BLaER1 (cell line): Measurements from ENCODE around the gene GPR63.

Source experiments
- H3K27ac ChIP-seq: shearing (Covaris generic); formaldehyde crosslinking; 2 replicates; pipeline ENCODE4 v1.8.1; 2022
- H3K27me3 ChIP-seq: shearing (Covaris generic); formaldehyde crosslinking; 2 replicates; pipeline ENCODE4 v1.8.1; 2022
- H3K36me3 ChIP-seq: shearing (Covaris generic); formaldehyde crosslinking; 2 replicates; pipeline ENCODE4 v1.8.1; 2022
- H3K4me1 ChIP-seq: shearing (Covaris generic); formaldehyde crosslinking; 2 replicates; pipeline ENCODE4 v1.8.1; 2022
- H3K4me2 ChIP-seq: shearing (Covaris generic); formaldehyde crosslinking; 2 replicates; pipeline ENCODE4 v1.8.1; 2022
- H3K4me3 ChIP-seq: shearing (Covaris generic); formaldehyde crosslinking; 2 replicates; pipeline ENCODE4 v1.8.1; 2022
- H3K9ac ChIP-seq: shearing (Covaris generic); formaldehyde crosslinking; 2 replicates; pipeline ENCODE4 v1.8.1; 2022
- H3K9me3 ChIP-seq: shearing (Covaris generic); formaldehyde crosslinking; 2 replicates; pipeline ENCODE4 v1.8.1; 2022
- H4K20me1 ChIP-seq: shearing (Covaris generic); formaldehyde crosslinking; 2 replicates; pipeline ENCODE4 v1.8.1; 2022
- Cebpa-rat ChIP-seq: shearing (Covaris generic); IDR thresholded peaks from 2 replicates; pipeline ENCODE4 v1.8.1; 2022

The GPR63 gene

DNA sequence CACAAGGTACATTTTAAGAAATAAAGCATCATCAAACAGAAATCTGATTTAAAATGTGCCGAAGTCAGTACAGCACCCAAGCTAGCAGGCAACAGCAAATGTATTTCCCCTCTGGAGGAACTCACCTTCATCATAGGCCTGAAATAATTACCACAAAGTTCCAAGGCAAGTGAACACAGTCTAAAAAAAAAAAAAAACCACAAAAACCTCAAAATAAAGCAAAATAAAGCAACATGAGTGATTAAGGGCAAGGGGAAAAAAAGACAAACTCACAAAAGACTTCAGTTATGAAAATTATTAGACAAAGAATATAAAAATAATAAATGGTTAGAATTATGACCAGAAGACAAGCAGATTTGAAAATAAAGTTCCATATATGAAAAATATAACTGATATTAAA lies 10.4 kb downstream of the GPR63 start:
- H3K4me3 ChIP-seq: no peak overlapping the region
- TF ChIP-seq Cebpa-rat: no peak
- peaks cover 29% of the 10 kb centered on the region; the same call in 1 of the 2 replicates for H3K36me3 ChIP-seq
- peaks cover 8% of the 10 kb centered on the region for H3K4me1 ChIP-seq
- no peaks in the 10 kb centered on the region for H3K9me3 ChIP-seq
- H3K27me3 ChIP-seq: no peaks in the 10 kb centered on the region
- H3K4me2 ChIP-seq: peak overlapping the region; percentile 7; the same call in 1 of the 2 replicates
- H3K9ac ChIP-seq: no peak overlapping the region
- no peaks in the 10 kb centered on the region for H4K20me1 ChIP-seq
- H3K27ac ChIP-seq: no peak overlapping the region

DNA sequence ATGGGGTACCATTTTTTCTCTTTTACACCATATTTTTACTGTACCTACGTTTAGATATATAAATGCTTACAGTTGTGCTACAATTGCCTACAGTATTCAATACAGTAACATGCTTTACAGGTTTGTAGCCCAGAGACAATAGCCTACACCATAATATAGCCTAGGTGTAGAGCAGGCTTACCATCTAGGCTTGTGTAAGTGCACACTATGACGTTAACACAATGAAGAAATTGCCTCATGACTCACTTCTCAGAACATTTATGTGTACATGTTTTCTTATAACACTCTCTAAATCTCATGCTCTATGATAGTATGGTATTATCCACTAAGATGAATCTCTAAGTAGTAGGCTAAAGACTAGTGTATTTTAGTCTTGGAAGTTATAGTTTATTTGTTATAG lies 13.5 kb downstream of the GPR63 start:
- H3K9me3 ChIP-seq: peaks cover 8% of the 10 kb centered on the region; the same call in 1 of the 2 replicates
- peaks cover 8% of the 10 kb centered on the region for H3K4me1 ChIP-seq
- H3K27me3 ChIP-seq: no peaks in the 10 kb centered on the region
- no peak overlapping the region for H3K4me2 ChIP-seq
- H3K9ac ChIP-seq: no peak overlapping the region
- no peak overlapping the region for H3K27ac ChIP-seq
- no peaks in the 10 kb centered on the region for H4K20me1 ChIP-seq
- H3K4me3 ChIP-seq: no peak overlapping the region
- TF ChIP-seq Cebpa-rat: no peak
- peaks cover 14% of the 10 kb centered on the region; the same call in 1 of the 2 replicates for H3K36me3 ChIP-seq

DNA sequence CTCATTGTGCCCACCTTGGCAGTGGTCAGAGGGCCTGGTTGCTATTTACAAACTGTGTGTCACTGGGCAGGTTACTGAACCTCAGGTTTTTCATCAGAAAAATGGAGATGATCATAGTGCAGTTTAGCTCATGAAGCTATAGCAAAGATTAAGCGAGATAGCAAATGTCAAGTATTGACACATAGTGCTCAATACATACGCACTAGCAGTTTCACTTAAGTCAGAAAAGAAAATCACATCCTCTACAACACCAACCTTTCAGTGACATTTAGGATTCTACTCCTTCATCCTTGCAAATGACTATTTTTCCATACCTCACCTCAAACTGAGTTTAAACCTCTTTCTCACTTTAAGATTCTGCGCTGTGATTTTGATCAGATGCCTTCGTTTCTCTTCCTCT lies 16.2 kb downstream of the GPR63 start:
- H3K36me3 ChIP-seq: peaks cover 10% of the 10 kb centered on the region; the same call in 1 of the 2 replicates
- H3K4me2 ChIP-seq: no peak overlapping the region
- no peak overlapping the region for H3K4me3 ChIP-seq
- no peak overlapping the region for H3K27ac ChIP-seq
- no peak overlapping the region for H3K9ac ChIP-seq
- no peaks in the 10 kb centered on the region for H4K20me1 ChIP-seq
- H3K27me3 ChIP-seq: no peaks in the 10 kb centered on the region
- H3K9me3 ChIP-seq: peaks cover 8% of the 10 kb centered on the region; the same call in 1 of the 2 replicates
- no peak for TF ChIP-seq Cebpa-rat
- no peaks in the 10 kb centered on the region for H3K4me1 ChIP-seq

DNA sequence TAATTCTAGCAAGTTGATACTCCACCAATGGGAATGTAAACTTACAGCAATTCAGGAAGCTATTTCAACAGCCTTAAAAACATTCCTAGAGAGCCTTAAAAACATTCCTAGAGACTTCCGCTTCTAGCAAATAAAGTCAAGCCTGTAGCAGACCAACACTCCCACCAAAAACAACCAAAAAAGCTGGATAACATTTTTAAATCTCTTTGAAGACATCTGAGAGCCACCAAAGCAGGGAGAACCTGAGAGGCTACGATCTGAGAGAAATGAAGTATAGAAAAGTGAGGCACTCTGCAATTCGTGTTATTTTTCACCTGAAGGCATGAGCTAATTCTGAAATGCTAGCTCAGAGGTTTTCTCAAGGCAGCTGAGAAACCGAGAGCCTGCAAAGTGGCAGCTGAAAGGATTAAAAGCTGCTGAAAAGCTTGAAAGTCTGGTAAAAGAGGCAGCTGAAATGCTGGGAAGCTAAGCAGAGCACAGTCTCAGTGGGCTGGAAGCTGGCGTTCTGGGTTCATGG lies 20.9 kb downstream of the GPR63 start:
- no peak overlapping the region for H3K4me2 ChIP-seq
- TF ChIP-seq Cebpa-rat: no peak

DNA sequence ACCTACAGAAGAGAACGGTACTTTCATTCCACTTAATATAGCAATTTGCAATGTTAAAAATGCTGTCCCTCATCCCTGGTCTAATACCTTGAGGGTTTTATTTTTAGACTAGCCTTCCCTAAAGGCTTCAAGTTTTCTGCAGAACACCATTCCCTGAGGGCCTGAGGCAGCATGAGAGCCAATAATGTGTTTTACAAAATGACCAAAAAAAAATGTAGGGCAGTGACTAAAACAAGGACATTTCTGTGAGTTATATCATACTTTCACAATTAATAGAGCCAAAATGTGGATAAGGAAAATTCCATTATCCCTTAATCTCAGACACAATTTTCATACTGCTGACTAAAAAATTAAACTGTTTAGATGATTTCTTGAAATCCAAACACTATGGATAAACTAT lies 22.7 kb downstream of the GPR63 start:
- Histone ChIP-seq H3K27me3 (no peaks in the 10 kb centered on the region), H4K20me1 (no peaks in the 10 kb centered on the region), H3K4me1 (peaks cover 27% of the 10 kb centered on the region), H3K4me3 (no peak overlapping the region), H3K9ac (no peak overlapping the region), H3K36me3 (no peaks in the 10 kb centered on the region), H3K9me3 (peaks cover 5% of the 10 kb centered on the region; the same call in 1 of the 2 replicates), H3K4me2 (peak overlapping the region; percentile 36), H3K27ac (no peak overlapping the region)
- no peak for TF ChIP-seq Cebpa-rat

More for the DNA sequence above, 20.9 kb downstream of the GPR63 start:
- H3K9me3 ChIP-seq: peaks cover 8% of the 10 kb centered on the region; the same call in 1 of the 2 replicates
- no peak overlapping the region for H3K4me3 ChIP-seq
- H3K27me3 ChIP-seq: no peaks in the 10 kb centered on the region
- peaks cover 25% of the 10 kb centered on the region for H3K4me1 ChIP-seq
- no peak overlapping the region for H3K27ac ChIP-seq
- H3K9ac ChIP-seq: no peak overlapping the region
- H3K36me3 ChIP-seq: no peaks in the 10 kb centered on the region
- H4K20me1 ChIP-seq: no peaks in the 10 kb centered on the region

DNA sequence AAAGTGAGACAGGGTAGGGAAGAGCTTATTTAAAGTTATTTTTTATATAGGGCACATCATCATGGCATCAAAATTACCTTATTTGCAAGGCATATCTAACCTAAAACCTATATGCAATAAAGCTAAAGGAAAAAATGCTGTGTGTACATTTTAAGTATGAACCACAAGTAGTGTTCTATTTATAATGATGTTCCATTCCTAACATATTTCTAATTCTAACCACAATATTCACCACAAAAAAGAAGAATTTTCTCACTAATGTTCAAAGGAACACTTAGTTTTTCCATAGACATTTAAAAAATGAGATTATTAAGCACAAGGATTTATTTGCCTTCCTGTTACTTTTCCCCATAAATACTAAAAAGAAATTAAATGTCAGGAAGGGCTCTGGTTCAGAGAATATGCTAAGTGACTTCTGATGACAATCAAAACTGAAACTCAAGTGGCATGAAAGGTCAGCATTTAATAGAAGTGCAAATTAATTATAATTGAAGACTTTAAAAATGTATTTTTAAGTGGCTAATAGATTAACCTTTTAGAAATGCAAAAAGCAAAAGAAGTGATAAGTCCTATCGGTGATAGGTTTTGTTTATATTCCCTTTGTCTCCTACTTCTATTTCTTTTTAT lies 25.1 kb downstream of the GPR63 start:
- no peaks in the 10 kb centered on the region for H3K27me3 ChIP-seq
- no peak overlapping the region for H3K27ac ChIP-seq
- peak overlapping the region; percentile 56; the same call in 1 of the 2 replicates for H3K4me2 ChIP-seq

DNA sequence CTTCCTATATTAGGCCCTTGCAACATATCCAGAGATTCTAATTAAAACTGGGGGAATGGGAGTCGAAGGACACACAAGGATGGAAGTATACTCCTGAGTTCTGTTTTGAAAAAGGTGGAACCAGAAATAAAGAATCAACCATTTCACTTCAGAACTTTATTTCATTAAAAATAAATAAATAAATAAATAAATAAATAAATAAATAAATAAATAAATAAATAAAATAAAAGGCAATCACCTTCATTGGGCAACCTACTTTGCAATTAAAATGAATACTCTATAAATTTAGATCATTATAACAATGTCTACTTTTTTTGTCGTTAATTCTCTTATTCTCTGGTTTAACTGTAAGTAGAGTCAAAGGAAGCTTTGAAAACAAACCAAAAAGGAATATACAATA lies 25.6 kb downstream of the GPR63 start:
- Histone ChIP-seq H3K27ac (no peak overlapping the region), H3K4me1 (peaks cover 44% of the 10 kb centered on the region), H3K27me3 (no peaks in the 10 kb centered on the region), H4K20me1 (no peaks in the 10 kb centered on the region), H3K4me3 (no peak overlapping the region), H3K9ac (no peak overlapping the region), H3K4me2 (peak overlapping the region; percentile 56; the same call in 1 of the 2 replicates), H3K9me3 (no peaks in the 10 kb centered on the region), H3K36me3 (no peaks in the 10 kb centered on the region)
- no peak for TF ChIP-seq Cebpa-rat

More for the DNA sequence above, 25.1 kb downstream of the GPR63 start:
- Histone ChIP-seq H3K9me3 (no peaks in the 10 kb centered on the region), H3K4me1 (peaks cover 44% of the 10 kb centered on the region), H4K20me1 (no peaks in the 10 kb centered on the region), H3K36me3 (no peaks in the 10 kb centered on the region), H3K4me3 (no peak overlapping the region), H3K9ac (no peak overlapping the region)
- TF ChIP-seq Cebpa-rat: no peak

DNA sequence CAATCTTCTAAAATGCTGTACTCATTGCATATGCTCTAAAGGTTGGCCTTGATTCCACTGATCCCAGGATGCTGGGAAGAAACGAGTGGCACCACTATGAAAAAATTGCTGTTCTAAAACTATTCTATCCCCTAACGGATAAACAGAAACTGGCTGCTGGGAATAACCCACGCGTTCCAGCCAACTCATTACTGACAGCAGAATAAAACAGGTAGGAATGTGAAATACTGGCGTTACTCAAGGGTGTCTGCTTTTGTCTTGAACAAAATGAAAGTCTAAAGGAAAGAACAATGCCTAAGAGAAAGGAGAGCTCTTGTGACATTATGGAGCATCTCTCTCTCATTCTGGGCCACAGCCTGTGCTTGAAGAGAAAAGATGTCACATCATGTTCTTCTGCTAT lies 26.1 kb downstream of the GPR63 start:
- no peaks in the 10 kb centered on the region for H3K27me3 ChIP-seq
- no peak overlapping the region for H3K4me3 ChIP-seq
- H3K36me3 ChIP-seq: no peaks in the 10 kb centered on the region
- H3K9ac ChIP-seq: no peak overlapping the region
- no peak overlapping the region for H3K27ac ChIP-seq
- no peaks in the 10 kb centered on the region for H4K20me1 ChIP-seq
- no peaks in the 10 kb centered on the region for H3K9me3 ChIP-seq
- H3K4me2 ChIP-seq: no peak overlapping the region
- TF ChIP-seq Cebpa-rat: no peak
- peaks cover 50% of the 10 kb centered on the region for H3K4me1 ChIP-seq

DNA sequence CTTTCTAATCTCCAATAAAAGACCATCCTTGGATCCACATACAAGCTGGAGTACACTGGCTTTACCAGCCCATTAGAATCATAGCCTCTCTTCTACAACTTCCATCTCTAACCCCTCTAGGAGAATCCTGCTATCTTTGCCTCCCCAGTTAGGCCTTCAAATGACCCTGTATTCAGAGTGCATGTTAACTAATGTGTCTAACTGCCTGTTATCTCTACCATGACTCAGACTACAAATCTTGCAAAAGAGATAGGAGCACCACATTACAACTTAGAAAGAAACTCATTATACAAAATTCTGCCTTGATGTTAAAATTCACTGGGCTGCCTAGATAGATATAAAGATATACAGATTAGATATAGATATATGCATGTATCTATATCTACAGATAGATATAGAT lies 28.2 kb downstream of the GPR63 start:
- Histone ChIP-seq H3K27me3 (no peaks in the 10 kb centered on the region), H3K9me3 (no peaks in the 10 kb centered on the region), H3K4me2 (peak overlapping the region; percentile 48), H3K4me3 (no peak overlapping the region), H3K9ac (no peak overlapping the region), H3K27ac (no peak overlapping the region), H3K36me3 (no peaks in the 10 kb centered on the region), H3K4me1 (peaks cover 54% of the 10 kb centered on the region), H4K20me1 (no peaks in the 10 kb centered on the region)
- no peak for TF ChIP-seq Cebpa-rat

DNA sequence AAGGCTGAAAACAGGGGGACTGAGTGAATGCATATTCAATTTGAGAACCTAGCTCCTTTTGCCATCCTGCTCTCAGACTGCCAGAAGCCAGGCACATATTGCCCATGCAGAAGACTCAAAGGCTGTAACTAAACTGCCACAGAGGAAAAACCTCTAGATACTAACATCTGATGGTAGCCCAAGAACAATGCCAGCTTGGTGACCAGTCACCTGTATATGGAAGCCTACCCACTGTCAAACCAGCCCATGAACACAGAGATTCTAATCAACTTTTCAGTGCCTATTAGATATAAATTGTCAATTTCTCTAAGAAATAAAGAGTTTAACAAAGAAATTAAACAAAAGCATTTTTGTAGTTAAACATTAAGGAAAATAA lies 34.2 kb downstream of the GPR63 start:
- H3K27ac ChIP-seq: no peak overlapping the region
- no peaks in the 10 kb centered on the region for H3K27me3 ChIP-seq
- H3K36me3 ChIP-seq: peaks cover 16% of the 10 kb centered on the region
- no peak overlapping the region for H3K9ac ChIP-seq
- H3K4me2 ChIP-seq: no peak overlapping the region
- H3K4me1 ChIP-seq: peaks cover 19% of the 10 kb centered on the region
- H3K4me3 ChIP-seq: no peak overlapping the region
- no peaks in the 10 kb centered on the region for H4K20me1 ChIP-seq
- no peak for TF ChIP-seq Cebpa-rat
- H3K9me3 ChIP-seq: no peaks in the 10 kb centered on the region
